ENCODE measurements around the gene ZSCAN4. TPM values are rescaled to one million over a fixed set of nuclear protein-coding genes. Genes with fewer than 3 reads are reported as not detected.

Gene ZSCAN4
- polyA plus RNA-seq, 1 donor (not counting 4 experiments of a cell fraction or from before 2014, with no cell fraction given): 0.18 TPM

DNA sequence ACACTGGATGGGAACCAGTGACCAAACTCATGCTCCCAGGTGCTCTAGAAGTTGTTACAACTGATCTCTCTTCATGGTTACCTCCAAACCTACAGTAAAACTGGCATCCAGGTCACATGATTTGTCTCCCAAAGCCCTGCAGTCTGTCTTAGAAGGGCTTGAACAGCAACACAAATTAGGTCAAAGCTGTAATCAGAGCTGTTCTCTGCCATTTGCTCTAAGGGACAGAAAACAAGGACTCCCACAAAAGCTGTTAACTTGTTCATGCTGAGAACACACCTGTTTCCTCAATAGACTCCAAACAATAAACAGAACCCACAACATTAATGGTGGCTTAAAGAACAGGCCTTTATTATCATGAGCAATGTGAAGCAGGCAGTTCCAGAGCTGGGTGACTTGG, 50.7 kb downstream of the ZSCAN4 start:
- no peak for TF ChIP-seq EZH2 (IDR thresholded peaks at IDR 0.05; ENCODE audit: low read length)
- TF ChIP-seq, protein P1, sequence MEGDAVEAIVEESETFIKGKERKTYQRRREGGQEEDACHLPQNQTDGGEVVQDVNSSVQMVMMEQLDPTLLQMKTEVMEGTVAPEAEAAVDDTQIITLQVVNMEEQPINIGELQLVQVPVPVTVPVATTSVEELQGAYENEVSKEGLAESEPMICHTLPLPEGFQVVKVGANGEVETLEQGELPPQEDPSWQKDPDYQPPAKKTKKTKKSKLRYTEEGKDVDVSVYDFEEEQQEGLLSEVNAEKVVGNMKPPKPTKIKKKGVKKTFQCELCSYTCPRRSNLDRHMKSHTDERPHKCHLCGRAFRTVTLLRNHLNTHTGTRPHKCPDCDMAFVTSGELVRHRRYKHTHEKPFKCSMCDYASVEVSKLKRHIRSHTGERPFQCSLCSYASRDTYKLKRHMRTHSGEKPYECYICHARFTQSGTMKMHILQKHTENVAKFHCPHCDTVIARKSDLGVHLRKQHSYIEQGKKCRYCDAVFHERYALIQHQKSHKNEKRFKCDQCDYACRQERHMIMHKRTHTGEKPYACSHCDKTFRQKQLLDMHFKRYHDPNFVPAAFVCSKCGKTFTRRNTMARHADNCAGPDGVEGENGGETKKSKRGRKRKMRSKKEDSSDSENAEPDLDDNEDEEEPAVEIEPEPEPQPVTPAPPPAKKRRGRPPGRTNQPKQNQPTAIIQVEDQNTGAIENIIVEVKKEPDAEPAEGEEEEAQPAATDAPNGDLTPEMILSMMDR (optimal IDR thresholded peaks at IDR 0.05 in 1 of 3, IDR thresholded peaks at IDR 0.05 in 1 of 3, conservative IDR thresholded peaks at IDR 0.05 in 1 of 3; ENCODE audit: extremely low read depth in 1 of 3, insufficient read depth in 2 of 3, low read length in 3 of 3): no peak
- Histone ChIP-seq H3K27ac (ENCODE audit: control insufficient read depth, insufficient read depth, low read length) (no peak overlapping the region), H3K9ac (ENCODE audit: control insufficient read depth, extremely low read depth, insufficient read depth, low read length) (no peak overlapping the region), H2AFZ (ENCODE audit: control insufficient read depth, low read length) (no peak overlapping the region), H3K36me3 (ENCODE audit: control insufficient read depth in 2 of 2, extremely low read depth in 1 of 2, insufficient read depth in 2 of 2, low read length in 2 of 2) (peaks cover 15 to 16% of the 10 kb centered on the region in 2 experiments), H4K20me1 (ENCODE audit: control insufficient read depth, extremely low read depth, insufficient read depth, low read length) (no peaks in the 10 kb centered on the region), H3K79me2 (ENCODE audit: control insufficient read depth, insufficient read depth, low read length) (no peaks in the 10 kb centered on the region), H3K9me1 (ENCODE audit: control insufficient read depth, extremely low read depth, insufficient read depth, low read length) (no peaks in the 10 kb centered on the region), H3K27me3 (ENCODE audit: control insufficient read depth, extremely low read depth, insufficient read depth, low read length) (no peaks in the 10 kb centered on the region), H3K9me3 (ENCODE audit: control insufficient read depth, low read depth, low read length) (peaks cover 8% of the 10 kb centered on the region), H3K4me3 (ENCODE audit: control insufficient read depth in 2 of 3, extremely low read depth in 1 of 3, insufficient read depth in 2 of 3, low read depth in 1 of 3, low read length in 3 of 3) (no peak overlapping the region), H3K4me2 (ENCODE audit: control insufficient read depth, extremely low read depth, insufficient read depth, low read depth, low read length) (no peak overlapping the region), H3K4me1 (ENCODE audit: control insufficient read depth, extremely low read depth, insufficient read depth, low read length) (no peaks in the 10 kb centered on the region)
- dilution Hi-C loops (cut with MboI; ENCODE audit: extremely low pct_ligation_motif_present, low sequenced_read_pairs): no loop called here
- no peak for FAIRE-seq
- DNase-seq (ENCODE audit: low read depth, low spot score): no peak

DNA sequence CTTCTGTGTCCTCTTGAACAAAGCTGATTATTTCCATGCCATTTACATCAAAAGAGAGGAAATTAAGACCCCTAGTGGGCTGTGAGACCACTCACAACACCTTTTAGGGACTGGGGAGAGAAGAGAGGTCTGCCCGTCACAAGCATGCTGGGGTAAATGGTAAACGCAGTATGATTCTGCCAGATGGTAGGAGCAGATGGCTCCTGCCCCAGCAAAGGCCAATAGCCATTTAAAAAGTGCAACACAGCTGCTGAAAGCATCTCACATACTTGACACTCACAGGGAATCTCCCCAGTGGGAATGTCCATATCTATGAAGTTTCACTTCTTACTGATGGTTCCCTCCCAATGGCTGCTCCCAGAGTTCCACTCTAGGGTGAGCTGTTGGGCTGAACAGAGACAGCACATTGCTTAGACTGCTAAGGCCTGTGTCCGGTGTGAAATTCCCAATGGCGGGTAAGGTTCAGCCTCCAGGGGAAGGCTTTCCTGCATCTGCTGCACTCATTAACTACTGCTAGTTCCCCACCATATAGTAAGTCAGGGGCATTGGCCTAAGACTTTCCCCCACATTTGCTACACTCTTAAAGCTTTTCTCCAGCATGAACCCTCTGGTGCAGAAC, 51.3 kb downstream of the ZSCAN4 start:
- Histone ChIP-seq H3K4me3 (ENCODE audit: control insufficient read depth in 2 of 3, extremely low read depth in 1 of 3, insufficient read depth in 2 of 3, low read depth in 1 of 3, low read length in 3 of 3) (no peak overlapping the region), H3K9me3 (ENCODE audit: control insufficient read depth, low read depth, low read length) (peaks cover 8% of the 10 kb centered on the region), H3K9me1 (ENCODE audit: control insufficient read depth, extremely low read depth, insufficient read depth, low read length) (no peaks in the 10 kb centered on the region), H3K9ac (ENCODE audit: control insufficient read depth, extremely low read depth, insufficient read depth, low read length) (no peak overlapping the region), H3K27me3 (ENCODE audit: control insufficient read depth, extremely low read depth, insufficient read depth, low read length) (no peaks in the 10 kb centered on the region), H2AFZ (ENCODE audit: control insufficient read depth, low read length) (no peak overlapping the region), H4K20me1 (ENCODE audit: control insufficient read depth, extremely low read depth, insufficient read depth, low read length) (no peaks in the 10 kb centered on the region), H3K4me1 (ENCODE audit: control insufficient read depth, extremely low read depth, insufficient read depth, low read length) (no peaks in the 10 kb centered on the region), H3K27ac (ENCODE audit: control insufficient read depth, insufficient read depth, low read length) (no peak overlapping the region), H3K4me2 (ENCODE audit: control insufficient read depth, extremely low read depth, insufficient read depth, low read depth, low read length) (no peak overlapping the region), H3K79me2 (ENCODE audit: control insufficient read depth, insufficient read depth, low read length) (no peaks in the 10 kb centered on the region), H3K36me3 (ENCODE audit: control insufficient read depth in 2 of 2, extremely low read depth in 1 of 2, insufficient read depth in 2 of 2, low read length in 2 of 2) (peaks cover 15 to 16% of the 10 kb centered on the region in 2 experiments)
- DNase-seq (ENCODE audit: low read depth, low spot score) (no peak), FAIRE-seq (no peak)
- no peak for TF ChIP-seq EZH2 (IDR thresholded peaks at IDR 0.05; ENCODE audit: low read length)
- TF ChIP-seq, protein P1 (optimal IDR thresholded peaks at IDR 0.05 in 1 of 3, IDR thresholded peaks at IDR 0.05 in 1 of 3, conservative IDR thresholded peaks at IDR 0.05 in 1 of 3; ENCODE audit: extremely low read depth in 1 of 3, insufficient read depth in 2 of 3, low read length in 3 of 3): no peak
- dilution Hi-C loops (cut with MboI; ENCODE audit: extremely low pct_ligation_motif_present, low sequenced_read_pairs): no loop called here

Data from keratinocyte (primary cell).